RPMI7951 (cell line): Measurements from ENCODE around the gene NDST4. TPM values are rescaled to one million over a fixed set of nuclear protein-coding genes. Genes with fewer than 3 reads are reported as not detected.

Experiments
- DNase-seq: peaks from one replicate; pipeline ENCODE4 v3.0.0-alpha.2; 2012; ENCODE audit warnings: low read depth
- total RNA-seq: library from RNA; depleted of rRNA; stranded (reverse); fragments of >200 nt; shearing (Covaris generic); gene quantifications from 2 replicates; pipeline ENCODE4 v1.2.3, GENCODE V29; 2014

The NDST4 gene
- total RNA-seq, 1 experiment from 2014 or later = not detected

DNA sequence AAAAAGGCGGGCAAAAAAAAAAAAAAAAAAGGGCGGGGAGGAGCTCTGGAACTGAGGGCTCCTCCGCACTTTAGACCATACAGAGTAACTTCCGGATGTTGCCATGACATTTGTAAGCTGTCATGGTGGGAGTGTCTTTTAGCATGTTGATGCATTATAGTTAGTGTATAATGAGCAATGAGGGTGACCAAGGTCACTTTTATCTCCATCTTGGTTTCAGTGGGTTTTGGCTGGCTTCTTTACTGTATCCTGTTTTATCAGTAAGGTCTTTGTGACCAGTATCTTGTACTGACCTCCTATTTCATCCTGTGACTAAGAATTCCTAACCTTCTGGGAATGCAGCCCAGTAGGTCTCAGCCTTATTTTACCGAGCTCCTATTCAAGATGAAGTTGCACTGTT lies 321.4 kb downstream of the NDST4 start:
- DNase-seq = no peak

DNA sequence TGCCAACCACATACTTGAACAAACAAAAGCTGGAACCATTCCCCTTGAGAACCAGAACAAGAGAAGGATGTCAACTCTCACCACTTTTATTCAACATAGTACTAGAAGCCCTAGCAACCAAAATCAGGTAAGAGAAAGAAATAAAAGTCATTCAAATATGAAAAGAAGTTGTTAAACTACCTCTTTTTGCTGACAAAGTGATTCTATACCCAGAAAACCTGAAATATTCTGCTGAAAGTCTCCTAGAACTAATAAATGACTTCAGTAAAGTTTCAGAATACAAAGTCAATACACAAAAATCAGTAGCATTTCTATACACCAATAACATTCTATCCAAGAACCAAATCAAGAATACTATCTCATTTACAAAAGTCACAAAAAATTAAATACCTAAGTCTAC lies 327.9 kb downstream of the NDST4 start:
- DNase-seq = no peak

- DNase-seq = no peak
Measured at GRCh38 chr4:114783215-114783595, 330.2 kb downstream of the NDST4 start.

GRCh38 chr4:114782415-114783214 lies 330.8 kb downstream of the NDST4 start:
- DNase-seq = no peak

GRCh38 chr4:114780205-114780604 lies 333.2 kb downstream of the NDST4 start:
- no peak for DNase-seq
